VCaP (cell line): ENCODE data around the gene DALRD3.

Source experiments
- H3K27ac ChIP-seq: fragments of 450-650 bp; 2 replicates; pipeline ENCODE4 v1.5.1; 2017
- CTCF ChIP-seq: fragments of 450-650 bp; conservative IDR thresholded peaks from 2 replicates; pipeline ENCODE4 v1.5.1; 2017; ENCODE audit warnings: mild to moderate bottlenecking, moderate library complexity

Gene DALRD3

DNA sequence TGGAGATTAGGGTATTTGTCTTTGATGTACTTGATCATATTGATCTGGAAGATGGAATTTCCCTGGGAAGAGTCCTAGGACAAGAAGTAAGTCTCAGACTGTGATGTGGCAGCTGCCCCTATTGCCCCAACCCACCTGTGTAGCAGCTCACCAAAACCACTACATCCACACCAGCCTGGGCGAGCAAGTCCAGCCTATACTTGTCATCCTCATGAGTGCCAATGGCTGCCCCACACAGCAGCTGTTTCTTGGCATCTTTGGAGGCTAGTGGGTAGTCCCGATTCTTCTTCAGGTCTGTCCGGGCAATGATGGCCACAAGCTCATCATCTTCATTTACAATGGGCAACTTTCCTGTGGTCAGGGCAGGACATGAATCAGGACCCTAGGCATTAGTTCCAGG lies 8.2 kb upstream of the DALRD3 start:
- peak overlapping the region; percentile 99 for H3K27ac ChIP-seq

DNA sequence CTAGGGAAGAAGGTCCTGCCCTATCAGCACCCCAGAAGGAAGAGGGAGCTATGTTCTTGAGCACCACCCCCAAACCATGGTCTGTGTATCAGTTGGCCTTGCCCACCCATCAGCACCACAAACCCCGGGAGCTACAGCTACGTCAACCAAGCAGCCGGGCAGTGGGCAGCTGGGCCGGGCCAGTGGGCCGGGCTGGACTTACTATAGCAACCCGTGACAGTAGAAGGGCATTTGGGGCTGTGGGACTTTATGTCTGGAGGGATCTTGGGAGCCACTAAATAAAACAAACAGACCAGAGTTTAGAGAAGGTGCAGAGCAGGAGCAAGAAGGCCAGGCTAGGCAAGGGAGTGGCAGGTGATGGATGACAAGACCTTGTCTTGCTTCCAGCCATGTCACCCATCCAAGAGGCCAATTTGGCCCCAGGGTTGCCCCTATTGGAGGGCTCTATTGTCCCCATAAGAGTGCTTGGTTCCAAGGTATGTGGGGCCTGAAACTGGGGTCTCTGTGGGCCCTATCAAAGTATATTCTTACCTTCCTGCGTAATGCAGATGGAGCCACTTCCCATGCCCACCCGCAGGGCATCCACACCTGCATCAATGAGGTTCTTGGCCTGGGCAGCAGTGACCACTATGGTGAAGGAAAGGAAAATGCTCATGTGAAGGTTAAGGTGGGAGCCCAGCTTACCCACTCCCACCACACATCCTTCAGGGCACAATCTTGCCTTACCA lies 7.6 kb upstream of the DALRD3 start:
- TF ChIP-seq CTCF: no peak
- H3K27ac ChIP-seq: peak overlapping the region; percentile 99

More for the DNA sequence above, 8.2 kb upstream of the DALRD3 start:
- TF ChIP-seq CTCF: no peak

- TF ChIP-seq CTCF: no peak
- peak overlapping the region; percentile 99 for H3K27ac ChIP-seq
Observed at GRCh38 chr3:49025005-49025792, 6.8 kb upstream of the DALRD3 start.

- TF ChIP-seq CTCF: no peak
- H3K27ac ChIP-seq: peak overlapping the region; percentile 99
Observed at GRCh38 chr3:49024449-49024848, 6.1 kb upstream of the DALRD3 start.

DNA sequence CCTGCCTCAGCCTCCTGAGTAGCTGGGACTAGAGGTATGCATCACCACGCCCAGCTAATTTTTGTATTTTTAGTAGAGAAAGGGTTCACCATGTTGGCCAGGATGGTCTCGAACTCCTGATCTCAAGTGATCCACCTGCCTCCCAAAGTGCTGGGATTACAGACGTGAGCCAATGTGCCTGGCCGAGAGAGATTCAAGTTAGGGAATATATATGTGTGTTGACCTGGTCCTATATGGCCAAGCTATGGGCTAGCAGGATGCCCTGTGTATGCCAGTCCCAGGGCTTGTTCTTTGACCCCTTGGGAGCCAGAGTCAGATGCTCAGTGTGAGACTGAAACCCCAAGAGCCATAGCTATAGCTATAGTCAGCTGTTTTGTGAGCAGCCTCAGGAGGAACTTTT lies 5.4 kb upstream of the DALRD3 start:
- no peak for TF ChIP-seq CTCF
- H3K27ac ChIP-seq: peak overlapping the region; percentile 99

DNA sequence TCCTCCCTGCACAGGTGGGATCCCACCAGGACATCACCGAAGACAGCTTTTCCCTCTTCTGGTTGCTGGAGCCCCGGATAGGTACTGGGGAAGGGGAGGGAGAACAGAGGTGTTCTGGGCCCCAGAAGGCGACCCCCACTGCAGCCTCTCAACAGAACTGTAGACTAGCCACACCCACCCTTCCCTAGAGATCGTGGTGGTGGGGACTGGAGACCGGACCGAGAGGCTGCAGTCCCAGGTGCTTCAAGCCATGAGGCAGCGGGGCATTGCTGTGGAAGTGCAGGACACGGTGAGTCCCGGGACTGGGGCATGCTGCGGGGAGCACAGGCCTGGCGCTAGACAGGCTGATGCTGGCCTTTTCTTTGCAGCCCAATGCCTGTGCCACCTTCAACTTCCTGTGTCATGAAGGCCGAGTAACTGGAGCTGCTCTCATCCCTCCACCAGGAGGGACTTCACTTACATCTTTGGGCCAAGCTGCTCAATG lies 4.3 kb upstream of the DALRD3 start:
- TF ChIP-seq CTCF: no peak
- peak overlapping the region; percentile 99 for H3K27ac ChIP-seq
